Activated CD4-positive, alpha-beta memory T cell treated with anti-CD3 and anti-CD28 coated beads for 36 hours (primary cell): ENCODE measurements around the gene SHQ1. TPM values are rescaled to one million over a fixed set of nuclear protein-coding genes. Genes with fewer than 3 reads are reported as not detected.
A peak's percentile ranks its signal among the peaks of the same experiment; 100 is the strongest.

ENCODE experiments used
- CTCF ChIA-PET: fragments of 350-600 bp; sonication (Branson Sonifier 250); formaldehyde crosslinking; loops from one replicate; lab custom pipeline; 2021; ENCODE audit warnings: antibody characterized with exemption, inconsistent platforms; lab: Charles Lee
- POLR2A ChIA-PET: fragments of 350-600 bp; sonication (Branson Sonifier 250); formaldehyde crosslinking; loops from one replicate; lab custom pipeline; 2021; ENCODE audit warnings: antibody characterized with exemption; lab: Charles Lee
- DNase-seq: peaks from one replicate; pipeline ENCODE4 v3.0.0-alpha.2; 2020
- H3K27ac Mint-ChIP-seq: one replicate; pipeline ENCODE4 v1.8.0; 2021; ENCODE audit warnings: mixed read lengths
- H3K27me3 Mint-ChIP-seq: one replicate; pipeline ENCODE4 v1.8.0; 2021; ENCODE audit warnings: mixed read lengths
- H3K36me3 Mint-ChIP-seq: one replicate; pipeline ENCODE4 v1.8.0; 2021; ENCODE audit warnings: mixed read lengths
- H3K4me1 Mint-ChIP-seq: one replicate; pipeline ENCODE4 v1.8.0; 2021; ENCODE audit warnings: low read depth, mixed read lengths
- H3K4me3 Mint-ChIP-seq: one replicate; pipeline ENCODE4 v1.8.0; 2021; ENCODE audit warnings: mild to moderate bottlenecking, mixed read lengths
- H3K9me3 Mint-ChIP-seq: one replicate; pipeline ENCODE4 v1.8.0; 2021; ENCODE audit warnings: mixed read lengths
- intact Hi-C: fragments of 100-400 bp; cut with micrococcal nuclease; formaldehyde crosslinking; loops from one replicate; pipeline ENCODE4 v1.15.1; 2023
- total RNA-seq, 2 experiments: library from RNA; stranded (reverse); gene quantifications; one replicate each; pipeline ENCODE4 v1.2.3, GENCODE V29; 2021

The SHQ1 gene
- total RNA-seq, 2 experiments from 2014 or later = 27.9 to 30.1 TPM

- Mint-ChIP-seq H3K27me3 (no peaks in the 10 kb centered on the region), H3K4me1 (peaks cover 7% of the 10 kb centered on the region), H3K4me3 (no peak overlapping the region), H3K9me3 (no peaks in the 10 kb centered on the region), H3K27ac (no peak overlapping the region), H3K36me3 (peaks cover 15% of the 10 kb centered on the region)
- CTCF ChIA-PET = no interaction called here
- no peak for DNase-seq
- intact Hi-C loops = no loop called here
- POLR2A ChIA-PET = no interaction called here
Observed at GRCh38 chr3:72763751-72764440, 84.3 kb downstream of the SHQ1 start.

DNA sequence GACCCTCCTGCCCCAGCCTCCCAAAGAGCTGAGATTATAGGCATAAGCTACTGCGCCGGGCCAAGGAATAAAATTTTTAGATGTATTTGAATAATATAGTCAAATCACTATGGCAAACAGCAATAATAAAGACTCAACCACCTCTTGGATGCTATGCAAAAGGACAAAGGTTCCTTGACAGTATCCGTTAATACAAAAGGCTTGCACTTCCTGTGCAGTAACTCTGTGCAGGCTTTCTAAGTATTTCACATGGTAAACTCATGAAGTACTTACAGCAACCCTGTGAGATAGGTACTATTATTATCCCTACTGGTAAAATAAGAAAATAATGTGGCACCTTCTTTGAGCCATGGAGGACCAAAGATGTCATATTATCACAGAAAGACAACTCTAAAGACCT is 86.8 kb downstream of the SHQ1 start:
- ChIA-PET CTCF (no interaction called here), POLR2A (no interaction called here)
- no peak overlapping the region for H3K4me3 Mint-ChIP-seq
- no peaks in the 10 kb centered on the region for H3K27me3 Mint-ChIP-seq
- peaks cover 25% of the 10 kb centered on the region for H3K4me1 Mint-ChIP-seq
- H3K36me3 Mint-ChIP-seq = peaks cover 17% of the 10 kb centered on the region
- intact Hi-C loops = no loop called here
- no peak overlapping the region for H3K27ac Mint-ChIP-seq
- no peak for DNase-seq
- H3K9me3 Mint-ChIP-seq = no peaks in the 10 kb centered on the region

DNA sequence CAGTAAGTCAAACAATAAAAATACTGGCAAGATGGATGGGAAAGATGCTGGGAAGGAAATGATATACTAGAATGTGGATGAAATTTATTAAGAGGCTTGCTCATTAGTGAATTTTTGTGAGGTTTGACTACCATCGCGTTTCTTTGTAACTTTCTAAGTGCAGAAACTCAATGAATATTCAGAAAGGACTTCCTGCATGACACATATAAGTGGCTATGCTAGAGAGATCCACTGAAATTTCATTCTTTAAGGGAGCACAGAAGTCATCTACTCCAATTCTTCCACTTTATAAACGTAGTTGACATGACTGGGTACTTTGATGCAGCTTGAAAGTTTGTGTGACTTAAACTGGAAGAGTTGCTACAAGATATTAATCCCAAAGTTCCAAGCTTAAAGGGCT is 88.0 kb downstream of the SHQ1 start:
- POLR2A ChIA-PET = no interaction called here
- intact Hi-C loops = no loop called here

GRCh38 chr3:72756900-72757299 is 91.3 kb downstream of the SHQ1 start:
- POLR2A ChIA-PET = no interaction called here

More for the DNA sequence above, 88.0 kb downstream of the SHQ1 start:
- CTCF ChIA-PET = no interaction called here
- peaks cover 18% of the 10 kb centered on the region for H3K36me3 Mint-ChIP-seq
- H3K27ac Mint-ChIP-seq = no peak overlapping the region
- no peak overlapping the region for H3K4me3 Mint-ChIP-seq
- H3K4me1 Mint-ChIP-seq = peaks cover 33% of the 10 kb centered on the region
- DNase-seq = no peak
- no peaks in the 10 kb centered on the region for H3K9me3 Mint-ChIP-seq
- no peaks in the 10 kb centered on the region for H3K27me3 Mint-ChIP-seq

DNA sequence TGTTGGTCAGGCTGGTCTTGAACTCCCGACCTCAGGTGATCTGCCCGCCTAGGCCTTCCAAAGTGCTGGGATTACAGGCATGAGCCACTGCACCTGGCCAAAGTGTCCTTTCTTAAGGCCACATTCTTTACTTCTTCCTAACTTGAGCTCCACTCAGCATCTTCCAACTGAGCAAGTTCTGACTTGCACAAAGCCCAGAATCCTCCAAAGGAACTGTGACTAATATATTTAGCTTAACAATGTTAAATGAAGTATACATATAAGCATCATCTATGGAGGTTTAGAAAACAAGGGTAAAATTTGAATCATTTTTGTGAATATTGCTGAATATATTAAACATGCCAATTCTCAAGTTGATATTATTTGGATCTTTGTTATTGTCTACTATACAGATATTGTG is 93.7 kb downstream of the SHQ1 start:
- intact Hi-C loops = no loop called here
- POLR2A ChIA-PET = no interaction called here
- DNase-seq = no peak
- Mint-ChIP-seq H3K27ac (no peak overlapping the region), H3K9me3 (no peaks in the 10 kb centered on the region), H3K36me3 (peaks cover 18% of the 10 kb centered on the region), H3K4me1 (peaks cover 28% of the 10 kb centered on the region), H3K4me3 (no peak overlapping the region), H3K27me3 (no peaks in the 10 kb centered on the region)
- CTCF ChIA-PET = interaction anchor here (1.2 to 2.9 kb wide), 2 partner anchors 16 to 67 kb away, joined by 3 to 6 read pairs; no protein-coding TSS in a partner anchor

More at GRCh38 chr3:72756900-72757299, 91.3 kb downstream of the SHQ1 start:
- H3K27ac Mint-ChIP-seq = peak overlapping the region; percentile 77
- H3K9me3 Mint-ChIP-seq = no peaks in the 10 kb centered on the region
- no peaks in the 10 kb centered on the region for H3K27me3 Mint-ChIP-seq
- peaks cover 18% of the 10 kb centered on the region for H3K36me3 Mint-ChIP-seq
- DNase-seq = peak; percentile 62
- peaks cover 36% of the 10 kb centered on the region for H3K4me1 Mint-ChIP-seq
- CTCF ChIA-PET = no interaction called here
- peak overlapping the region; percentile 33 for H3K4me3 Mint-ChIP-seq
- intact Hi-C loops = loop anchor here (1.0 to 5.0 kb wide), 5 partner anchors 18 to 122 kb away; partner anchors contain the start of gene SHQ1

- Mint-ChIP-seq H3K27me3 (no peaks in the 10 kb centered on the region), H3K9me3 (no peaks in the 10 kb centered on the region), H3K36me3 (peaks cover 22% of the 10 kb centered on the region), H3K4me3 (no peak overlapping the region), H3K27ac (no peak overlapping the region), H3K4me1 (peaks cover 28% of the 10 kb centered on the region)
- CTCF ChIA-PET = no interaction called here
- no peak for DNase-seq
- POLR2A ChIA-PET = no interaction called here
- intact Hi-C loops = no loop called here
Observed at GRCh38 chr3:72753495-72753894, 94.8 kb downstream of the SHQ1 start.

GRCh38 chr3:72750405-72750965 is 97.8 kb downstream of the SHQ1 start:
- ChIA-PET POLR2A (no interaction called here), CTCF (no interaction called here)
- Mint-ChIP-seq H3K36me3 (peaks cover 20% of the 10 kb centered on the region), H3K4me1 (peaks cover 5% of the 10 kb centered on the region), H3K9me3 (no peaks in the 10 kb centered on the region), H3K27ac (no peak overlapping the region), H3K4me3 (no peak overlapping the region), H3K27me3 (no peaks in the 10 kb centered on the region)
- no peak for DNase-seq
- intact Hi-C loops = no loop called here

GRCh38 chr3:72748659-72749058 is 99.6 kb downstream of the SHQ1 start:
- peaks cover 14% of the 10 kb centered on the region for H3K36me3 Mint-ChIP-seq
- H3K27ac Mint-ChIP-seq = no peak overlapping the region
- CTCF ChIA-PET = no interaction called here
- H3K4me1 Mint-ChIP-seq = no peaks in the 10 kb centered on the region
- no peak for DNase-seq
- H3K9me3 Mint-ChIP-seq = no peaks in the 10 kb centered on the region
- POLR2A ChIA-PET = no interaction called here
- intact Hi-C loops = no loop called here
- H3K4me3 Mint-ChIP-seq = no peak overlapping the region
- H3K27me3 Mint-ChIP-seq = no peaks in the 10 kb centered on the region

DNA sequence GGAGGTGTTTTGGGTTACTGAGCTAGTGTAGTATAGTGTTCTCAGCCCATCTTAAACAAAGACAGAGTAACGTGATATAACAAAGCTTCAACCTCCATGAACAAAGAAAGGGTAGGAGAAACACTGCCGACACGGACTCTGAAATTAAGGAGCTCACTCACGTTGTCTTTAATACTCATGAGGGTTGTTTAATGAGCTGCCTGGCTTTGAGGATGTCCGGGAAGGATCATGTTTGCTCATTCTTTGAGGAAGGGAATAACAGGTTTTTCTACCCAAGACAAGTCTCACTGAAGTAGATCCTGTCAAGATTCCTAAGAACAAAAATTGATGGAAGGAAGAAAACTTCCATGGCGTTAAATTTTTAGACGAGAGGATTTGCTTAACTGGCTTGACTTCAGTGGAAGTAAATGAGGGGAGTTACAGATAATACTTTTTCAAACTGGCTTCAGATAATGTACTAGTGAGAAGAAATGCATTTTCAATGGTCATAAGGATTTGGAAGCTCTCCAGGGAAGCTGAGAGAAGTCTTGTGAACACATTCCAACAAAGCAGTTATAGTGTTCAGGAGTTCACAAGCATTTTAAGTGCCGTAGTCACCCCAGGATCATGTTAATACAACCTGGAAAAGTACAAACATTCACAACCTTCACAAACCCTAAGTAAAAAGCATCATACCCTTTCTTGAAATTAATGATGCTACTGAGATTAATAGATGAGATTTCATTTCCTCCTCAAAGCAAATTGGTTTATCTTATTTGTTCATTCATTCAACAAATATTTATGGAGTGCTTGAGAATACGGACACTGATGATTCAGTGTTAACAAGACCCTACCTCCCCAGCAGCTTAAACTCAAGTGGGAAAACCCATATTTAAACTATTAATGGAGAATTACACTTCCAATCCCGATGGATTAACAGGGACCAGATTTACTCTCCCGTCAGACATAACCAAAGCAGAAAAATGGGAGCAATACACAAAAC is 101.5 kb downstream of the SHQ1 start:
- DNase-seq = no peak
- ChIA-PET POLR2A (interaction anchor here (0.7 kb wide), 1 partner anchor 12 kb away, joined by 3 read pairs; no protein-coding TSS in a partner anchor), CTCF (no interaction called here)
- H3K27ac Mint-ChIP-seq = no peak overlapping the region
- no peaks in the 10 kb centered on the region for H3K27me3 Mint-ChIP-seq
- no peak overlapping the region for H3K4me3 Mint-ChIP-seq
- peaks cover 8% of the 10 kb centered on the region for H3K36me3 Mint-ChIP-seq
- no peaks in the 10 kb centered on the region for H3K9me3 Mint-ChIP-seq
- intact Hi-C loops = no loop called here
- no peaks in the 10 kb centered on the region for H3K4me1 Mint-ChIP-seq

DNA sequence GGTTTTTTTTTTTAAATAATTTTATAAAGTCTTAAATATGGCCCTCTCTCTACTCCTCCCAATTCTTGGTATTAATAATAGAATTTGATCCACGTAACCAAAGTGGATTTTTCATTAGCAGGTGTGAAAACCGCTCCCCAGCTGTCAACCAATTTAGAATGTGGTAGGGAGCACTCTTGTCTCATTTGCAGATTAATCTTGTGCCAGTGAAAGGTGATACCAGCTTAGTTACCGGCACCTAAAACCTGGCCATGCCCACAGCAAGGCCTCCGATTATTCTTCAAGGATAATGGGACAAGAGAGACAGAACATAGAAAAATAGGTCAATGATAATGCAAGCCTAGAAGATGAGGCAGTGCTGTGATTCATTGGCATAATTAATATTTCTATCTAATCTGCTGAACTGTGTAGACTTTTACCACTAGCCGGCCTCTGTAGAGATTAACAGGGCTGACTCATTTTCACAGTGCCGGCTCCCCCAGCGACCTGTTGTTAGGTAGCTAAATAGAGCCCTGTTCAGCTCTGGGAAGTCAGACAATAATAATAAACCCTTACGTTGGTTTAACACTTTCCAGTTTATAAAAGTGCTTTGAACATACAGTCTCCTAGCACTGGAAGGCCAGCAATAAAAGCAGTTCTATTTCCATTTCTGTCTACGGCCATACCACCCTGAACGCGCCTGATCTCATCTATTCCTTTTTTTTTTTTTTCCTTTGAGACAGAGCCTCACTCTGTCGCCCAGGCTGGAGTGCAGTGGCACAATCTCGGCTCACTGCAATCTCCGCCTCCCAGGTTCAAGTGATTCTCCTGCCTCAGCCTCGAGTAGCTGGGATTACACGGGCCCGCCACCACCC is 102.9 kb downstream of the SHQ1 start:
- H3K4me1 Mint-ChIP-seq = peaks cover 2% of the 10 kb centered on the region
- no peak overlapping the region for H3K4me3 Mint-ChIP-seq
- H3K27ac Mint-ChIP-seq = no peak overlapping the region
- DNase-seq = no peak
- intact Hi-C loops = no loop called here
- CTCF ChIA-PET = no interaction called here
- H3K27me3 Mint-ChIP-seq = no peaks in the 10 kb centered on the region
- no peaks in the 10 kb centered on the region for H3K9me3 Mint-ChIP-seq
- H3K36me3 Mint-ChIP-seq = peaks cover 6% of the 10 kb centered on the region
- POLR2A ChIA-PET = no interaction called here

DNA sequence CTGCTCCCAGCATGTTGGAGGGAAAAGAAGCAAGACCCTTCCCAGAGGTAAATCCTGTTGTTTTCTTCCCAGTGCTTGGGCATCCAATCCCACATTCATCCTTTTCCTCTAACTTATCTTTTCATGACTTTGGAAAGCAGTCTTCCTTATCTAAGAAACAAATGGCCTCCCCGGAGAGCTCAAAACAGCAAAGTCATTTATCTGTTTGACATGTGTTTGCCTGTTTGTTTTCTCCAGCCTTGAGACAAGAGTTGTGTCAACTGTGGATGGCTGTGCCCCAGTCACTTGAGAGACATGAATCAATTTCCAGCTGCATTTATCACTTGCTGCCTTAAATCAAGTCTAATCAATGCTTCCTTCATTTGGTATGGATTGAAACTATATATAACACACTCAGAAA is 103.9 kb downstream of the SHQ1 start:
- no peak overlapping the region for H3K4me3 Mint-ChIP-seq
- CTCF ChIA-PET = interaction anchor here (0.7 kb wide), 1 partner anchor 11 kb away, joined by 3 read pairs; no protein-coding TSS in a partner anchor
- H3K9me3 Mint-ChIP-seq = no peaks in the 10 kb centered on the region
- DNase-seq = no peak
- H3K27me3 Mint-ChIP-seq = no peaks in the 10 kb centered on the region
- intact Hi-C loops = no loop called here
- H3K36me3 Mint-ChIP-seq = peaks cover 4% of the 10 kb centered on the region
- POLR2A ChIA-PET = no interaction called here
- H3K4me1 Mint-ChIP-seq = peaks cover 6% of the 10 kb centered on the region
- H3K27ac Mint-ChIP-seq = no peak overlapping the region
